Mesodermal cell (in vitro differentiated cells): ENCODE results near the gene ANKRD27.
"Not testable (repeated sequence)": the region's sequence is repeated elsewhere in the genome, so short reads cannot be mapped to it uniquely, and the experiment has no call there.

Source experiments
- H3K27ac ChIP-seq: 2 replicates; pipeline ENCODE4 v1.7.0; 2013; ENCODE audit warnings: mild to moderate bottlenecking, low read depth, low read length, moderate library complexity; ENCODE audit not compliant: severe bottlenecking
- H3K36me3 ChIP-seq: 2 replicates; pipeline ENCODE4 v1.7.1; 2013; ENCODE audit warnings: mild to moderate bottlenecking, low read length, moderate library complexity; ENCODE audit not compliant: control insufficient read depth, insufficient read depth
- H3K4me1 ChIP-seq: one replicate; pipeline ENCODE4 v1.7.1; 2013; ENCODE audit warnings: mild to moderate bottlenecking, low read length; ENCODE audit not compliant: insufficient read depth, control insufficient read depth, poor library complexity, severe bottlenecking
- H3K4me3 ChIP-seq: 2 replicates; pipeline ENCODE4 v1.7.0; 2013; ENCODE audit warnings: low read length, control low read depth, mild to moderate bottlenecking; ENCODE audit not compliant: insufficient read depth, poor library complexity, severe bottlenecking; ENCODE audit errors: extremely low read depth
- H3K9me3 ChIP-seq: 2 replicates; pipeline ENCODE4 v1.7.1; 2013; ENCODE audit warnings: mild to moderate bottlenecking, low read length, moderate library complexity; ENCODE audit not compliant: control insufficient read depth
- WGBS, 2 experiments: methylation state at CpG; one replicate each; pipeline ENCODE4 v1.1.5; 2013; ENCODE audit warnings: missing lambda C conversion rate in 2 of 2; ENCODE audit not compliant: insufficient coverage in 2 of 2; 5-methylcytosine and 5-hydroxymethylcytosine counted together

Gene ANKRD27

GRCh38 chr19:32652894-32653598 is 21.9 kb downstream of the ANKRD27 start:
- Histone ChIP-seq H3K9me3 (no peaks in the 10 kb centered on the region), H3K4me1 (peaks cover 2% of the 10 kb centered on the region), H3K27ac (no peak overlapping the region), H3K4me3 (no peak overlapping the region), H3K36me3 (peaks cover 32% of the 10 kb centered on the region)
- WGBS, 2 experiments: 91 to 94% methylated on average over 10 of the region's 12 CpGs

- H3K9me3 ChIP-seq, H3K4me3 ChIP-seq, H3K4me1 ChIP-seq, H3K27ac ChIP-seq: not testable (repeated sequence)
- WGBS, 2 experiments: 92 to 96% methylated on average over 10 to 12 of the region's 13 CpGs
- H3K36me3 ChIP-seq: peaks cover 31% of the 10 kb centered on the region
Measured at GRCh38 chr19:32652331-32652730, 22.6 kb downstream of the ANKRD27 start.

- H3K27ac ChIP-seq: no peak overlapping the region
- 66 to 100% methylated on average over 2 to 6 of the region's 8 CpGs for WGBS, 2 experiments
Measured at GRCh38 chr19:32651729-32652140, 23.2 kb downstream of the ANKRD27 start.

GRCh38 chr19:32650671-32651070 is 24.3 kb downstream of the ANKRD27 start:
- 83 to 94% methylated on average over 2 to 3 of the region's 5 CpGs for WGBS, 2 experiments

More at GRCh38 chr19:32651729-32652140, 23.2 kb downstream of the ANKRD27 start:
- H3K4me3 ChIP-seq: no peak overlapping the region
- peaks cover 29% of the 10 kb centered on the region for H3K36me3 ChIP-seq
- H3K4me1 ChIP-seq: peaks cover 2% of the 10 kb centered on the region
- no peaks in the 10 kb centered on the region for H3K9me3 ChIP-seq

GRCh38 chr19:32649751-32650150 is 25.2 kb downstream of the ANKRD27 start:
- WGBS, 2 experiments: 97 to 99% methylated on average over 5 to 7 of the region's 11 CpGs
- no peaks in the 10 kb centered on the region for H3K9me3 ChIP-seq

More at GRCh38 chr19:32650671-32651070, 24.3 kb downstream of the ANKRD27 start:
- Histone ChIP-seq H3K27ac (no peak overlapping the region), H3K4me3 (no peak overlapping the region), H3K4me1 (peaks cover 2% of the 10 kb centered on the region), H3K36me3 (peaks cover 31% of the 10 kb centered on the region), H3K9me3 (no peaks in the 10 kb centered on the region)

GRCh38 chr19:32647361-32647760 is 27.6 kb downstream of the ANKRD27 start:
- Histone ChIP-seq H3K9me3 (no peaks in the 10 kb centered on the region), H3K4me3 (no peak overlapping the region), H3K4me1 (peaks cover 2% of the 10 kb centered on the region), H3K27ac (no peak overlapping the region), H3K36me3 (peaks cover 56% of the 10 kb centered on the region)
- WGBS, 2 experiments: 91 to 94% methylated on average over 7 of the region's 8 CpGs

More at GRCh38 chr19:32649751-32650150, 25.2 kb downstream of the ANKRD27 start:
- Histone ChIP-seq H3K27ac (no peak overlapping the region), H3K4me1 (peaks cover 2% of the 10 kb centered on the region), H3K36me3 (peaks cover 33% of the 10 kb centered on the region), H3K4me3 (no peak overlapping the region)

GRCh38 chr19:32646556-32646955 is 28.4 kb downstream of the ANKRD27 start:
- Histone ChIP-seq H3K4me1 (no peaks in the 10 kb centered on the region), H3K36me3 (peaks cover 63% of the 10 kb centered on the region), H3K9me3 (no peaks in the 10 kb centered on the region), H3K27ac (no peak overlapping the region), H3K4me3 (no peak overlapping the region)
- 87 to 95% methylated on average over 3 to 6 of the region's 6 CpGs for WGBS, 2 experiments

- Histone ChIP-seq H3K36me3 (peaks cover 78% of the 10 kb centered on the region), H3K9me3 (no peaks in the 10 kb centered on the region), H3K4me1 (no peaks in the 10 kb centered on the region), H3K27ac (no peak overlapping the region), H3K4me3 (no peak overlapping the region)
- 89 to 94% methylated on average over 7 to 8 of the region's 12 CpGs for WGBS, 2 experiments
Measured at GRCh38 chr19:32642771-32643170, 32.2 kb downstream of the ANKRD27 start.

GRCh38 chr19:32638625-32639024 is 36.4 kb downstream of the ANKRD27 start:
- Histone ChIP-seq H3K4me1 (no peaks in the 10 kb centered on the region), H3K4me3 (no peak overlapping the region), H3K36me3 (peaks cover 70% of the 10 kb centered on the region), H3K9me3 (no peaks in the 10 kb centered on the region), H3K27ac (no peak overlapping the region)
- 96% methylated on average over 11 to 13 of the region's 13 CpGs for WGBS, 2 experiments

GRCh38 chr19:32637480-32637879 is 37.5 kb downstream of the ANKRD27 start:
- H3K9me3 ChIP-seq: no peaks in the 10 kb centered on the region
- no peak overlapping the region for H3K27ac ChIP-seq
- H3K4me3 ChIP-seq: no peak overlapping the region
- H3K4me1 ChIP-seq: no peaks in the 10 kb centered on the region
- 86 to 88% methylated on average over 13 to 14 of the region's 14 CpGs for WGBS, 2 experiments
- H3K36me3 ChIP-seq: peaks cover 65% of the 10 kb centered on the region

GRCh38 chr19:32631381-32631780 is 43.6 kb downstream of the ANKRD27 start:
- WGBS, 2 experiments: 90 to 93% methylated on average over 10 to 15 of the region's 15 CpGs
- Histone ChIP-seq H3K36me3 (peaks cover 50% of the 10 kb centered on the region), H3K4me3 (no peak overlapping the region), H3K27ac (no peak overlapping the region), H3K4me1 (no peaks in the 10 kb centered on the region), H3K9me3 (no peaks in the 10 kb centered on the region)
